HepG2 (cell line): ENCODE results near the gene UBE2D3. TPM values are rescaled to one million over a fixed set of nuclear protein-coding genes. Genes with fewer than 3 reads are reported as not detected.

Source experiments
- ATAC-seq: fragments of 200-7000 bp; cut with Tn5 transposase; 3 replicates; pipeline ENCODE4 v1.9.1; 2020; ENCODE audit warnings: mild to moderate bottlenecking, moderate library complexity
- BruUV-seq: library from RNA; stranded (reverse); fragments of 400-500 nt; replicated peaks from 2 replicates; lab custom pipeline; 2021; lab: Mats Ljungman, UMichigan
- CTCF ChIA-PET: fragments of 300-600 bp; formaldehyde crosslinking; extraction: SDS; loops from one replicate; lab custom pipeline; 2021; ENCODE audit warnings: low total read pairs, inconsistent platforms, low intra/inter-chr PET ratio; lab: Yijun Ruan, JAX
- POLR2A ChIA-PET: fragments of 350-600 bp; sonication (Branson Sonifier 250); formaldehyde crosslinking; loops from one replicate; lab custom pipeline; 2020; ENCODE audit warnings: antibody characterized with exemption, inconsistent platforms; lab: Yijun Ruan, JAX
- DNase-seq: peaks from one replicate; pipeline ENCODE4 v3.0.0-alpha.2; 2015; ENCODE audit warnings: low spot score
- FAIRE-seq: peaks from 3 replicates; lab custom pipeline; 2011; peaks lifted over from hg19 to GRCh38; lab: Jason Lieb, UNC
- H2AFZ ChIP-seq: one replicate; pipeline ENCODE4 v1.6.1; 2011; ENCODE audit warnings: low read length, inconsistent platforms
- H3K27ac ChIP-seq: fragments of 300-600 bp; 3 replicates; pipeline ENCODE4 v1.8.0; 2011; ENCODE audit warnings: mixed run types, mild to moderate bottlenecking, mixed read lengths, low read length, inconsistent platforms; ENCODE audit not compliant: insufficient read depth; ENCODE audit errors: extremely low read length
- H3K27me3 ChIP-seq, 2 experiments: fragments of 200-600 bp in 1 of 2; 2 replicates in 1 of 2; 3 replicates in 1 of 2; pipeline versions ENCODE4 v1.6.0 to v1.8.0; 2011; ENCODE audit warnings: low read length in 2 of 2, mild to moderate bottlenecking in 2 of 2, moderate library complexity in 2 of 2, inconsistent platforms in 1 of 2; ENCODE audit not compliant: insufficient read depth in 2 of 2, control insufficient read depth in 1 of 2
- H3K36me3 ChIP-seq, 2 experiments: fragments of 200-600 bp in 1 of 2; replicated peaks in 1 of 2; 2 replicates in 1 of 2; 3 replicates in 1 of 2; pipeline versions ENCODE4 v1.5.1 to v1.8.0; 2011; ENCODE audit warnings: low read length in 2 of 2, inconsistent platforms in 1 of 2; ENCODE audit not compliant: insufficient read depth in 2 of 2, control insufficient read depth in 1 of 2
- H3K4me1 ChIP-seq: 2 replicates; pipeline ENCODE4 v1.5.1; 2012; ENCODE audit warnings: low read length, inconsistent platforms; ENCODE audit not compliant: insufficient read depth
- H3K4me2 ChIP-seq: 2 replicates; pipeline ENCODE4 v1.6.0; 2011; ENCODE audit warnings: low read depth, low read length, inconsistent platforms
- H3K4me3 ChIP-seq, 3 experiments: fragments of 200-600 bp in 1 of 3; sonication (generic), shearing (Covaris generic) in 1 of 3; replicated peaks in 1 of 3; 2 replicates each; pipeline ENCODE4 v1.5.1; 2011 to 2016; ENCODE audit warnings: low read length in 3 of 3, inconsistent platforms in 2 of 3, low read depth in 2 of 3, mild to moderate bottlenecking in 2 of 3, control low read depth in 1 of 3, mixed read lengths in 1 of 3; ENCODE audit not compliant: insufficient read depth in 1 of 3
- H3K79me2 ChIP-seq: one replicate; pipeline ENCODE4 v1.6.1; 2011; ENCODE audit warnings: low read length, inconsistent platforms; ENCODE audit not compliant: insufficient read depth
- H3K9ac ChIP-seq: 2 replicates; pipeline ENCODE4 v1.6.0; 2011; ENCODE audit warnings: mild to moderate bottlenecking, low read depth, low read length, inconsistent platforms; ENCODE audit not compliant: insufficient read depth
- H3K9me3 ChIP-seq: 2 replicates; pipeline ENCODE4 v1.5.1; 2012; ENCODE audit warnings: mild to moderate bottlenecking, low read length
- H4K20me1 ChIP-seq: 2 replicates; pipeline ENCODE4 v1.6.0; 2011; ENCODE audit warnings: inconsistent platforms, mild to moderate bottlenecking, low read length, moderate library complexity; ENCODE audit not compliant: insufficient read depth
- GABPA ChIP-seq, 2 experiments: IDR thresholded peaks; 2 replicates each; pipeline ENCODE4 v1.6.1; 2011 to 2016; ENCODE audit warnings: low read depth in 2 of 2, low read length in 1 of 2, missing biosample characterization in 1 of 2, missing genetic modification characterization in 1 of 2
- GATAD1 ChIP-seq: IDR thresholded peaks from 2 replicates; pipeline ENCODE4 v1.6.1; 2016; ENCODE audit warnings: missing genetic modification reagents, missing compliant biosample characterization
- GLI4 ChIP-seq: sonication (generic); formaldehyde crosslinking; IDR thresholded peaks from 2 replicates; pipeline ENCODE4 v1.5.1; 2020; ENCODE audit warnings: missing genetic modification reagents, mild to moderate bottlenecking, moderate library complexity, borderline replicate concordance
- GZF1 ChIP-seq: sonication (generic); formaldehyde crosslinking; IDR thresholded peaks from 2 replicates; pipeline ENCODE4 v1.5.1; 2020; ENCODE audit warnings: mild to moderate bottlenecking, missing genetic modification reagents
- KLF12 ChIP-seq: sonication (generic); formaldehyde crosslinking; IDR thresholded peaks from 2 replicates; pipeline ENCODE4 v1.4.0; 2020; ENCODE audit warnings: missing genetic modification reagents, borderline replicate concordance
- MAZ ChIP-seq, 2 experiments: sonication (generic) in 1 of 2; formaldehyde crosslinking in 1 of 2; IDR thresholded peaks; 2 replicates each; pipeline versions ENCODE4 v1.5.0 to v1.6.1; 2012 to 2020; ENCODE audit warnings: low read depth in 2 of 2, mild to moderate bottlenecking in 2 of 2, borderline replicate concordance in 1 of 2, improper control_type of control experiment in 1 of 2, low read length in 1 of 2, missing genetic modification reagents in 1 of 2, moderate library complexity in 1 of 2
- MBD4 ChIP-seq: IDR thresholded peaks from 2 replicates; pipeline ENCODE4 v1.6.1; 2012; ENCODE audit warnings: low read length, inconsistent platforms, borderline replicate concordance
- MEIS1 ChIP-seq: sonication (generic); formaldehyde crosslinking; IDR thresholded peaks from 2 replicates; pipeline ENCODE4 v1.9.0; 2021; ENCODE audit warnings: mild to moderate bottlenecking, missing genetic modification reagents, moderate library complexity, borderline replicate concordance
- MEIS2 ChIP-seq: sonication (generic); formaldehyde crosslinking; IDR thresholded peaks from 2 replicates; pipeline ENCODE4 v1.9.0; 2021; ENCODE audit warnings: mild to moderate bottlenecking, missing genetic modification reagents
- POLR2G ChIP-seq: fragments of 200-400 bp; formaldehyde crosslinking; IDR thresholded peaks from 2 replicates; pipeline ENCODE4 v1.6.1; 2018; ENCODE audit warnings: mild to moderate bottlenecking, low read depth, low read length, moderate library complexity
- RFX5 ChIP-seq: IDR thresholded peaks from 2 replicates; pipeline ENCODE4 v1.6.1; 2011; ENCODE audit warnings: low read depth, low read length, improper control_type of control experiment
- SNAI1 ChIP-seq: sonication (generic); formaldehyde crosslinking; IDR thresholded peaks from 2 replicates; pipeline ENCODE4 v1.5.0; 2020; ENCODE audit warnings: mild to moderate bottlenecking, missing genetic modification reagents, borderline replicate concordance
- ZC3H4 ChIP-seq: sonication (generic); formaldehyde crosslinking; IDR thresholded peaks from 2 replicates; pipeline ENCODE4 v1.4.0; 2020; ENCODE audit warnings: missing genetic modification reagents, borderline replicate concordance
- ZFP37 ChIP-seq: sonication (generic); formaldehyde crosslinking; IDR thresholded peaks from 2 replicates; pipeline ENCODE4 v1.4.0; 2020; ENCODE audit warnings: missing genetic modification reagents, borderline replicate concordance
- ZFP90 ChIP-seq: sonication (generic); formaldehyde crosslinking; IDR thresholded peaks from 2 replicates; pipeline ENCODE4 v1.8.0; 2022; ENCODE audit warnings: missing genetic modification reagents, mild to moderate bottlenecking, inconsistent platforms, borderline replicate concordance
- ZNF224 ChIP-seq: sonication (generic); formaldehyde crosslinking; IDR thresholded peaks from 2 replicates; pipeline ENCODE4 v1.5.0; 2020; ENCODE audit warnings: mild to moderate bottlenecking, missing genetic modification reagents
- ZNF558 ChIP-seq: sonication (generic); formaldehyde crosslinking; IDR thresholded peaks from 2 replicates; pipeline ENCODE4 v1.9.0; 2022; ENCODE audit warnings: mild to moderate bottlenecking, missing genetic modification reagents, borderline replicate concordance
- WGBS: methylation state at CpG from one replicate; pipeline ENCODE4 v1.1.6; 2017; ENCODE audit warnings: low lambda C conversion rate; 5-methylcytosine and 5-hydroxymethylcytosine counted together
- in situ Hi-C: cut with HindIII; loops from 2 replicates; pipeline ENCODE4 v1.10.0; 2017; ENCODE audit warnings: low pct_unique_long_range_greater_than_20kb; ENCODE audit not compliant: extremely low pct_ligation_motif_present
- intact Hi-C: fragments of 100-400 bp; cut with micrococcal nuclease; formaldehyde crosslinking; loops from one replicate; pipeline ENCODE4 v1.10.0; 2022; ENCODE audit not compliant: unreplicated experiment
- polyA plus RNA-seq, 8 experiments: library from polyadenylated mRNA; depleted of rRNA in 3 of 8; stranded (reverse) in 7 of 8; unstranded in 1 of 8; fragments of >200 nt; fragmentation: Illumina TruSeq in 4 of 8; extraction: Trizol in 4 of 8; gene quantifications; 2 replicates each; pipeline versions ENCODE4 v1.2.1 to v1.2.3, GENCODE V29; 2011 to 2016; ENCODE audit warnings: low read depth in 4 of 8, missing spikeins in 1 of 8, mixed read lengths in 1 of 8; ENCODE audit not compliant: insufficient read depth in 1 of 8
- total RNA-seq, 5 experiments: library from RNA; depleted of rRNA; stranded (reverse); fragments of >200 nt; fragmentation: Illumina TruSeq; extraction: Trizol; gene quantifications; 2 replicates each; pipeline ENCODE4 v1.2.3, GENCODE V29; 2016; ENCODE audit warnings: low read depth in 1 of 5
- TF ChIP-seq, protein P1 (sequence below): sonication (generic); formaldehyde crosslinking; IDR thresholded peaks from 2 replicates; pipeline ENCODE4 v1.4.0; 2020; ENCODE audit warnings: missing genetic modification reagents

Gene UBE2D3
- total and polyA plus RNA-seq, 2 of the 13 experiments (the other 11 are each of a cell fraction or from before 2014, with no cell fraction given): 224 to 293 TPM

DNA sequence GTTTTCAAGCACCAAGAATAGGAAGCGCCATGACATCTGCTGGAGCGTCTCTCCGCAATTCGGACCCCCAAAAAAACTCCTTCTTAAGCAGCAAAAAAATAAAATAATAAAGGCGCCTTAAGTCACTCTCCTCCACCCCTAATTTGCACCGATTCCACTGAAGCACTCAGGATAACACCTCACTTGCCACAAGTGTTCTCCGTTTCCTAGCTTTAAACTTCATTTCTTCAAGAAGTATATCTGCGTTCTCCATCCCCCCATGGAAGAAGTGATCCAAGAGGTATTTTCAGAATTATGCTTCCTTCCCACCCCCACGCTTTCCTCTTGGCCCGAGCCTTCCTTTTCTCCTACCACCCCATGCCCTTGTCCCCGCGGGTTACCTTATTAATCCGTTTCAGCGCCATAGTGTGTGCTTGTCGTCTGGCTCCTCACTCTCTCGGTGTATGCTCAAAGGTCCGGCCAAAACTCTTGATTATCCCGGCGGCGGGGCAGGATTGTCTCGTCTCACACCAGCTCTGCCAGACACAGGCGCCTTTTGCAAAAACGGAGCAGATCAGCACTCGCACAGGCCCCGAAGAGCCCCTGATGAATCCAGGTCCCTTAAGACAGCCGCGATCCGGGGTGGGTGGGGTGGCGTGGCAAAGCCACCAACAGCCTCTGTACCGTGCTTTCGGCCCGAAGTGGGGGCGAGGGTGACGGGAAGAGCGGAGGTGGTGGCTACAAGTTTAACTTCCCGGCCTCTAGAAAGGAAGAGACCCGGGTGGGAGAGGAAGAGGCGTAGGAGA is 1.1 kb downstream of the UBE2D3 start:
- peaks cover 0 to 11% of the 10 kb centered on the region in 2 experiments; a peak in 2 of 5 replicates for H3K36me3 ChIP-seq
- peak overlapping the region; percentile 97 for H3K27ac ChIP-seq
- peak overlapping the region; percentile 98 for H3K9ac ChIP-seq
- BruUV-seq: TSS peak; percentile 42
- no peaks in the 10 kb centered on the region for H3K9me3 ChIP-seq
- H3K4me2 ChIP-seq: peak overlapping the region; percentile 78
- peak overlapping the region; percentile 92 to 97 (median 95) for H3K4me3 ChIP-seq
- ATAC-seq: no peak
- ChIA-PET POLR2A (interaction anchor here (0.7 to 3.4 kb wide), 14 partner anchors 8 to 384 kb away, joined by 3 to 121 read pairs (median 10); partner anchors contain the start of genes CISD2 and MANBA), CTCF (no interaction called here)
- no peak for FAIRE-seq
- H4K20me1 ChIP-seq: peaks cover 52% of the 10 kb centered on the region
- intact Hi-C loops: loop anchor here (2.0 to 5.0 kb wide), 3 partner anchors 64 to 324 kb away; partner anchors contain the start of genes MANBA, NFKB1 and SLC9B1
- H2AFZ ChIP-seq: no peak overlapping the region
- H3K79me2 ChIP-seq: peaks cover 67% of the 10 kb centered on the region
- in situ Hi-C loops: loop anchor here (5.0 kb wide), 1 partner anchor 41 kb away; the partner anchor contains the start of gene CISD2
- 2% methylated on average over 35 of the region's 38 CpGs for WGBS
- peaks cover 0 to 2% of the 10 kb centered on the region in 2 experiments; a peak in 1 of 5 replicates for H3K27me3 ChIP-seq
- peaks cover 46% of the 10 kb centered on the region for H3K4me1 ChIP-seq
- no peak for DNase-seq
- peak; percentile 8; the same call in 1 of the 2 replicates for TF ChIP-seq ZNF224 (CRISPR knock-in tag)
- peak; percentile 84; the same call in 1 of the 2 replicates for TF ChIP-seq ZC3H4 (CRISPR knock-in tag)
- no peak for TF ChIP-seq RFX5
- no peak for TF ChIP-seq MBD4
- TF ChIP-seq KLF12 (CRISPR knock-in tag): 0 out of 2 replicates have a peak, but pooled peaks have one; percentile 45
- 0 out of 2 replicates have a peak, but pooled peaks have one; percentile 2 for TF ChIP-seq POLR2G
- TF ChIP-seq ZNF558: 0 out of 2 replicates have a peak, but pooled peaks have one; percentile 25
- TF ChIP-seq GLI4 (CRISPR knock-in tag): no peak
- 0 out of 2 replicates have a peak, but pooled peaks have one; percentile 28 for TF ChIP-seq ZFP37 (CRISPR knock-in tag)
- TF ChIP-seq GATAD1 (CRISPR knock-in tag): no peak
- TF ChIP-seq SNAI1: 0 out of 2 replicates have a peak, but pooled peaks have one; percentile 1
- TF ChIP-seq GABPA (IDR thresholded peaks at IDR 0.05; ENCODE audit: low read depth, low read length): peak; percentile 48
- TF ChIP-seq GABPA (CRISPR knock-in tag; IDR thresholded peaks at IDR 0.05; ENCODE audit: low read depth): peak; percentile 76
- TF ChIP-seq, protein P1, sequence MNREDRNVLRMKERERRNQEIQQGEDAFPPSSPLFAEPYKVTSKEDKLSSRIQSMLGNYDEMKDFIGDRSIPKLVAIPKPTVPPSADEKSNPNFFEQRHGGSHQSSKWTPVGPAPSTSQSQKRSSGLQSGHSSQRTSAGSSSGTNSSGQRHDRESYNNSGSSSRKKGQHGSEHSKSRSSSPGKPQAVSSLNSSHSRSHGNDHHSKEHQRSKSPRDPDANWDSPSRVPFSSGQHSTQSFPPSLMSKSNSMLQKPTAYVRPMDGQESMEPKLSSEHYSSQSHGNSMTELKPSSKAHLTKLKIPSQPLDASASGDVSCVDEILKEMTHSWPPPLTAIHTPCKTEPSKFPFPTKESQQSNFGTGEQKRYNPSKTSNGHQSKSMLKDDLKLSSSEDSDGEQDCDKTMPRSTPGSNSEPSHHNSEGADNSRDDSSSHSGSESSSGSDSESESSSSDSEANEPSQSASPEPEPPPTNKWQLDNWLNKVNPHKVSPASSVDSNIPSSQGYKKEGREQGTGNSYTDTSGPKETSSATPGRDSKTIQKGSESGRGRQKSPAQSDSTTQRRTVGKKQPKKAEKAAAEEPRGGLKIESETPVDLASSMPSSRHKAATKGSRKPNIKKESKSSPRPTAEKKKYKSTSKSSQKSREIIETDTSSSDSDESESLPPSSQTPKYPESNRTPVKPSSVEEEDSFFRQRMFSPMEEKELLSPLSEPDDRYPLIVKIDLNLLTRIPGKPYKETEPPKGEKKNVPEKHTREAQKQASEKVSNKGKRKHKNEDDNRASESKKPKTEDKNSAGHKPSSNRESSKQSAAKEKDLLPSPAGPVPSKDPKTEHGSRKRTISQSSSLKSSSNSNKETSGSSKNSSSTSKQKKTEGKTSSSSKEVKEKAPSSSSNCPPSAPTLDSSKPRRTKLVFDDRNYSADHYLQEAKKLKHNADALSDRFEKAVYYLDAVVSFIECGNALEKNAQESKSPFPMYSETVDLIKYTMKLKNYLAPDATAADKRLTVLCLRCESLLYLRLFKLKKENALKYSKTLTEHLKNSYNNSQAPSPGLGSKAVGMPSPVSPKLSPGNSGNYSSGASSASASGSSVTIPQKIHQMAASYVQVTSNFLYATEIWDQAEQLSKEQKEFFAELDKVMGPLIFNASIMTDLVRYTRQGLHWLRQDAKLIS: no peak
- no peak for TF ChIP-seq MAZ (IDR thresholded peaks at IDR 0.05; ENCODE audit: borderline replicate concordance, low read depth, low read length)
- TF ChIP-seq MAZ (CRISPR knock-in tag; IDR thresholded peaks at IDR 0.05; ENCODE audit: low read depth): no peak
- TF ChIP-seq GZF1 (CRISPR knock-in tag): peak; percentile 25; the same call in 1 of the 2 replicates
- 0 out of 2 replicates have a peak, but pooled peaks have one; percentile 2 for TF ChIP-seq ZFP90 (CRISPR knock-in tag)
- TF ChIP-seq MEIS1 (CRISPR knock-in tag): 0 out of 2 replicates have a peak, but pooled peaks have one; percentile 18
- TF ChIP-seq MEIS2 (CRISPR knock-in tag): 0 out of 2 replicates have a peak, but pooled peaks have one; percentile 25
